K562 (cell line): ENCODE data around the gene IPO7. TPM values are rescaled to one million over a fixed set of nuclear protein-coding genes. Genes with fewer than 3 reads are reported as not detected.

Experiments used
- COPS2 ChIP-seq: fragments of 450-650 bp; conservative IDR thresholded peaks from 2 replicates; pipeline ENCODE4 v1.6.1; 2016; ENCODE audit warnings: mild to moderate bottlenecking, moderate library complexity
- DLX4 ChIP-seq: fragments of 250-450 bp; sonication (Bioruptor Pico); IDR thresholded peaks from 2 replicates; pipeline ENCODE4 v1.6.1; 2021; ENCODE audit warnings: mild to moderate bottlenecking
- ELF1 ChIP-seq: fragments of 200-800 bp; sonication (Bioruptor generic); IDR thresholded peaks from 2 replicates; pipeline ENCODE4 v1.6.1; 2016; ENCODE audit warnings: missing genetic modification characterization, missing compliant biosample characterization
- KHSRP ChIP-seq: fragments of 450-650 bp; IDR thresholded peaks from 2 replicates; pipeline ENCODE4 v1.6.1; 2017
- MNT ChIP-seq, 2 experiments: fragments of 450-650 bp; conservative IDR thresholded peaks; 2 replicates each; pipeline ENCODE4 v1.6.1; 2017; ENCODE audit warnings: mild to moderate bottlenecking in 2 of 2, moderate library complexity in 2 of 2
- PHF8 ChIP-seq: fragments of 200-600 bp; sonication (generic); IDR thresholded peaks from 2 replicates; pipeline ENCODE4 v1.6.1; 2012; ENCODE audit warnings: mixed run types, mild to moderate bottlenecking, inconsistent platforms, low read length, moderate library complexity, borderline replicate concordance
- STAG1 ChIP-seq: sonication (generic); formaldehyde crosslinking; IDR thresholded peaks from 2 replicates; pipeline ENCODE4 v1.5.0; 2020; ENCODE audit warnings: missing genetic modification reagents, borderline replicate concordance
- TBL1XR1 ChIP-seq, 2 experiments: IDR thresholded peaks; 2 replicates each; pipeline ENCODE4 v1.6.1; 2012; ENCODE audit warnings: improper control_type of control experiment in 2 of 2, low read length in 2 of 2, mild to moderate bottlenecking in 1 of 2
- TFE3 ChIP-seq: fragments of 450-650 bp; formaldehyde crosslinking; IDR thresholded peaks from 2 replicates; pipeline ENCODE4 v1.4.0; 2020; ENCODE audit warnings: mild to moderate bottlenecking, mixed read lengths
- THAP7 ChIP-seq: fragments of 250-450 bp; sonication (Bioruptor Pico); IDR thresholded peaks from 2 replicates; pipeline ENCODE4 v1.5.0; 2021
- ZNF511 ChIP-seq: sonication (generic); formaldehyde crosslinking; IDR thresholded peaks from 2 replicates; pipeline ENCODE4 v1.8.0; 2022; ENCODE audit warnings: mild to moderate bottlenecking, missing genetic modification reagents
- ZSCAN29 ChIP-seq: fragments of 450-650 bp; IDR thresholded peaks from 2 replicates; pipeline ENCODE4 v1.6.1; 2017
- polyA plus RNA-seq, 8 experiments: library from polyadenylated mRNA; depleted of rRNA in 4 of 8; stranded (reverse) in 5 of 8; unstranded in 3 of 8; fragments of >200 nt; fragmentation: Nextera tagmentation in 2 of 8; fragmentation: Illumina TruSeq in 1 of 8; extraction: Ambion mirVana in 2 of 8; extraction: Trizol in 1 of 8; gene quantifications; 2 replicates each; pipeline versions ENCODE4 v1.2.1 to v1.2.3, GENCODE V29; 2011 to 2014; ENCODE audit warnings: inconsistent platforms in 1 of 8, missing spikeins in 1 of 8
- total RNA-seq, 7 experiments: library from RNA; depleted of rRNA in 6 of 7; stranded (reverse); fragments of >200 nt in 6 of 7; fragmentation: Illumina TruSeq in 2 of 7; extraction: Trizol in 2 of 7; gene quantifications; 2 replicates each; pipeline versions ENCODE4 v1.2.1 to v1.2.3, GENCODE V29; 2011 to 2021; ENCODE audit warnings: low replicate concordance in 1 of 7

Gene IPO7
- total and polyA plus RNA-seq, 9 of the 15 experiments (the other 6 are each of a cell fraction or from before 2014, with no cell fraction given): 23.6 to 138 (median 110) TPM

GRCh38 chr11:9357041-9357440, 27.4 kb upstream of the IPO7 start (continued):
- TF ChIP-seq ELF1 (no peak), STAG1 (CRISPR knock-in tag) (no peak), ZNF511 (no peak), KHSRP (no peak), COPS2 (no peak), THAP7 (CRISPR knock-in tag) (no peak), MNT (conservative IDR thresholded peaks at IDR 0.05) (no peak), PHF8 (no peak), DLX4 (CRISPR knock-in tag) (no peak), ZSCAN29 (no peak), TFE3 (CRISPR knock-in tag) (no peak), TBL1XR1 (IDR thresholded peaks at IDR 0.05; ENCODE audit: low read length in 2 of 2) (no peak)
